HEK293 (cell line): ENCODE data around the gene DDC.

Experiments used
- CTCF ChIA-PET: fragments of 350-600 bp; formaldehyde crosslinking; extraction: SDS; loops from one replicate; lab custom pipeline; 2021; ENCODE audit warnings: antibody characterized with exemption; lab: Yijun Ruan, JAX
- POLR2A ChIA-PET: fragments of 300-600 bp; formaldehyde crosslinking; extraction: SDS; loops from one replicate; lab custom pipeline; 2020; ENCODE audit warnings: antibody characterized with exemption, inconsistent platforms; lab: Yijun Ruan, JAX
- H3K27ac ChIP-seq: fragments of 200-500 bp; sonication (Bioruptor generic); 2 replicates; pipeline ENCODE4 v1.5.1; 2014; ENCODE audit warnings: low read depth, low read length, control low read depth, inconsistent platforms; ENCODE audit errors: extremely low read depth
- H3K36me3 ChIP-seq, 2 experiments: fragments of 200-500 bp in 1 of 2; sonication (Bioruptor generic) in 1 of 2; 1 replicate in 1 of 2; 2 replicates in 1 of 2; pipeline ENCODE4 v1.5.1; 2014 to 2017; ENCODE audit warnings: inconsistent platforms in 2 of 2, low read length in 2 of 2; ENCODE audit not compliant: control insufficient read depth in 2 of 2, insufficient read depth in 1 of 2
- H3K4me1 ChIP-seq: fragments of 200-500 bp; sonication (Bioruptor generic); 2 replicates; pipeline ENCODE4 v1.5.1; 2014; ENCODE audit warnings: mild to moderate bottlenecking, low read length, inconsistent platforms; ENCODE audit not compliant: control insufficient read depth, insufficient read depth
- H3K4me3 ChIP-seq: 2 replicates; pipeline ENCODE4 v1.5.1; 2011; ENCODE audit warnings: low read depth, mild to moderate bottlenecking, control low read depth, low read length, moderate library complexity
- H3K9me3 ChIP-seq: fragments of 200-500 bp; sonication (Bioruptor generic); 2 replicates; pipeline ENCODE4 v1.5.1; 2014; ENCODE audit warnings: low read depth, low read length, inconsistent platforms; ENCODE audit not compliant: control insufficient read depth, insufficient read depth
- HIC1 ChIP-seq: fragments of 450-650 bp; formaldehyde crosslinking; IDR thresholded peaks from 2 replicates; pipeline ENCODE4 v1.5.1; 2016; ENCODE audit warnings: missing biosample characterization, missing genetic modification characterization
- OSR2 ChIP-seq: fragments of 450-650 bp; formaldehyde crosslinking; IDR thresholded peaks from 2 replicates; pipeline ENCODE4 v1.5.1; 2016; ENCODE audit warnings: missing biosample characterization, missing genetic modification characterization
- OVOL3 ChIP-seq: fragments of 450-650 bp; formaldehyde crosslinking; IDR thresholded peaks from 2 replicates; pipeline ENCODE4 v1.5.1; 2016; ENCODE audit warnings: missing biosample characterization, missing genetic modification characterization
- SETDB1 ChIP-seq: IDR thresholded peaks from one replicate; pipeline ENCODE4 v1.6.1; 2017; ENCODE audit warnings: mild to moderate bottlenecking, low read length, moderate library complexity, mixed read lengths; ENCODE audit not compliant: insufficient read length
- TRIM28 ChIP-seq: IDR thresholded peaks from 2 replicates; pipeline ENCODE4 v1.6.1; 2011; ENCODE audit warnings: low read length, control low read depth, borderline replicate concordance
- ZNF19 ChIP-seq: fragments of 450-650 bp; formaldehyde crosslinking; IDR thresholded peaks from 2 replicates; pipeline ENCODE4; 2016; ENCODE audit warnings: missing biosample characterization, missing genetic modification characterization, low read depth
- ZNF223 ChIP-seq: fragments of 450-650 bp; formaldehyde crosslinking; IDR thresholded peaks from 2 replicates; pipeline ENCODE4 v1.5.1; 2016; ENCODE audit warnings: missing biosample characterization, missing genetic modification characterization
- ZNF280C ChIP-seq: fragments of 450-650 bp; formaldehyde crosslinking; IDR thresholded peaks from 2 replicates; pipeline ENCODE4 v1.5.1; 2016; ENCODE audit warnings: missing biosample characterization, missing genetic modification characterization
- ZNF302 ChIP-seq: fragments of 450-650 bp; formaldehyde crosslinking; IDR thresholded peaks from 2 replicates; pipeline ENCODE4 v1.5.1; 2016; ENCODE audit warnings: missing biosample characterization, missing genetic modification characterization, low read depth
- ZNF423 ChIP-seq: fragments of 450-650 bp; formaldehyde crosslinking; IDR thresholded peaks from 2 replicates; pipeline ENCODE4 v1.5.1; 2016; ENCODE audit warnings: missing biosample characterization, missing genetic modification characterization
- ZNF426 ChIP-seq: fragments of 450-650 bp; formaldehyde crosslinking; IDR thresholded peaks from 2 replicates; pipeline ENCODE4 v1.5.1; 2017; ENCODE audit warnings: missing biosample characterization, missing genetic modification characterization, mild to moderate bottlenecking, inconsistent platforms, moderate library complexity
- ZNF549 ChIP-seq: fragments of 450-650 bp; IDR thresholded peaks from 2 replicates; pipeline ENCODE4 v1.5.1; 2018; ENCODE audit warnings: missing biosample characterization, missing genetic modification characterization, mild to moderate bottlenecking, inconsistent platforms, moderate library complexity
- ZNF580 ChIP-seq: fragments of 450-650 bp; formaldehyde crosslinking; IDR thresholded peaks from 2 replicates; pipeline ENCODE4 v1.5.1; 2016; ENCODE audit warnings: missing biosample characterization, missing genetic modification characterization
- ZNF621 ChIP-seq: fragments of 450-650 bp; formaldehyde crosslinking; IDR thresholded peaks from 2 replicates; pipeline ENCODE4 v1.5.1; 2017; ENCODE audit warnings: missing biosample characterization, missing genetic modification characterization
- ZNF777 ChIP-seq: fragments of 450-650 bp; formaldehyde crosslinking; IDR thresholded peaks from 2 replicates; pipeline ENCODE4 v1.5.1; 2017; ENCODE audit warnings: missing biosample characterization, missing genetic modification characterization, borderline replicate concordance
- ZNF837 ChIP-seq: fragments of 450-650 bp; formaldehyde crosslinking; IDR thresholded peaks from 2 replicates; pipeline ENCODE4 v1.5.1; 2016; ENCODE audit warnings: missing biosample characterization, missing genetic modification characterization
- ZSCAN4 ChIP-seq: fragments of 450-650 bp; formaldehyde crosslinking; IDR thresholded peaks from 2 replicates; pipeline ENCODE4 v1.5.1; 2017; ENCODE audit warnings: missing biosample characterization, missing genetic modification characterization
- TF ChIP-seq, protein P1 (sequence below): fragments of 450-650 bp; formaldehyde crosslinking; IDR thresholded peaks from 2 replicates; pipeline ENCODE4; 2016; ENCODE audit warnings: missing biosample characterization, missing genetic modification characterization
- TF ChIP-seq, protein P2 (sequence below): fragments of 450-650 bp; formaldehyde crosslinking; optimal IDR thresholded peaks from 2 replicates; pipeline ENCODE3; 2016; ENCODE audit warnings: missing biosample characterization, mild to moderate bottlenecking, missing genetic modification characterization

The DDC gene

GRCh38 chr7:50491209-50491608 is 74.0 kb downstream of the DDC start (continued):
- TF ChIP-seq ZSCAN4 (tag by site-specific recombination) (no peak), ZNF302 (tag by site-specific recombination) (no peak), ZNF580 (tag by site-specific recombination) (no peak), ZNF19 (tag by site-specific recombination) (no peak), ZNF223 (tag by site-specific recombination) (no peak), ZNF549 (tag by site-specific recombination) (no peak), OSR2 (tag by site-specific recombination) (no peak), ZNF423 (no peak), OVOL3 (no peak)
- TF ChIP-seq, protein P1, sequence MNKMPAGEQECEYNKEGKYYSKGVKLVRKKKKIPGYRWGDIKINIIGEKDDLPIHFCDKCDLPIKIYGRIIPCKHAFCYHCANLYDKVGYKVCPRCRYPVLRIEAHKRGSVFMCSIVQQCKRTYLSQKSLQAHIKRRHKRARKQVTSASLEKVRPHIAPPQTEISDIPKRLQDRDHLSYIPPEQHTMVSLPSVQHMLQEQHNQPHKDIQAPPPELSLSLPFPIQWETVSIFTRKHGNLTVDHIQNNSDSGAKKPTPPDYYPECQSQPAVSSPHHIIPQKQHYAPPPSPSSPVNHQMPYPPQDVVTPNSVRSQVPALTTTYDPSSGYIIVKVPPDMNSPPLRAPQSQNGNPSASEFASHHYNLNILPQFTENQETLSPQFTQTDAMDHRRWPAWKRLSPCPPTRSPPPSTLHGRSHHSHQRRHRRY (tag by site-specific recombination), result no peak

DNA sequence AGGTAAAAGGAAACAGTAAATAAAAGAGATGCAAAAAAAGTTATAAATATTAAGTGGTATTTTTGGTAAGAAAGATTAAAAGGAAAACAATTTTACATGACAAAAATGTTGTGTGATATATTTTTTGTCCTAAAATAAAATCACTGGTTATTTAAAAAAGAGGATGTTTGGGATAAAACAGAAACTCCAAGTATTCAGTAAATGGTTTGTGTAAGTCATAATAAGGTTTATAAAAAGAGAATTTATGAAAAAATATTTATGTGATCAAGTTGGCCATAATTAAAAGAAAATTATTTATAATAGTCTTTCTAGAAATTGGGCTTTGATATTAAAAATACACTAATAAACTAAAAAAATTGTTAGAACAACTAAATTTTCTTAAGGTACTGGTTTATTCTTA is 76.8 kb downstream of the DDC start:
- H3K4me1 ChIP-seq, result no peaks in the 10 kb centered on the region
- TF ChIP-seq SETDB1 (peak; percentile 97), ZNF423 (no peak)
- TF ChIP-seq, all 188 proteins: peak for 1
- ChIA-PET CTCF (no interaction called here), POLR2A (no interaction called here)
- H3K36me3 ChIP-seq, result no peaks in the 10 kb centered on the region
- no peak overlapping the region for H3K4me3 ChIP-seq
- no peaks in the 10 kb centered on the region for H3K9me3 ChIP-seq
- H3K27ac ChIP-seq, result no peak overlapping the region

DNA sequence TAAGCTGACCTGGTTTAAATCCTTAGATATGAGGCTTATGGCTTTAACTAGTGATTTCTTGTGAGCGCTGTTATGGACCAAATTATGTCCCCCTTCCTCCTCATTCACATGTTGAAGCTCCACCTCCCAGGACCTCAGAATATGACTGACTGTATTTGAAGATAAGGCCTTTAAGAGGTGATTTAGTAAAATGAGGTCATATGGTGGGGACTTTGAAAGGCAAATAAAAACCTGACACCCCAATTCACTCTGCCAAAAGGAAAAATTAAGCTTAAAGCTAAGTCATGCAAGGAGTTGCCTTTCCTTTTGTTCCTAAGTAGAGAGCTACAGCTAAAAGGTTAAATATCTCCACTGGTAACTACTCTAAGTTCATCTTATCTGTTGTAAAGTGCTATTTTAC is 78.7 kb downstream of the DDC start:
- TF ChIP-seq, protein P2, sequence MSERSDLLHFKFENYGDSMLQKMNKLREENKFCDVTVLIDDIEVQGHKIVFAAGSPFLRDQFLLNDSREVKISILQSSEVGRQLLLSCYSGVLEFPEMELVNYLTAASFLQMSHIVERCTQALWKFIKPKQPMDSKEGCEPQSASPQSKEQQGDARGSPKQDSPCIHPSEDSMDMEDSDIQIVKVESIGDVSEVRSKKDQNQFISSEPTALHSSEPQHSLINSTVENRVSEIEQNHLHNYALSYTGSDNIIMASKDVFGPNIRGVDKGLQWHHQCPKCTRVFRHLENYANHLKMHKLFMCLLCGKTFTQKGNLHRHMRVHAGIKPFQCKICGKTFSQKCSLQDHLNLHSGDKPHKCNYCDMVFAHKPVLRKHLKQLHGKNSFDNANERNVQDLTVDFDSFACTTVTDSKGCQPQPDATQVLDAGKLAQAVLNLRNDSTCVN, result no peak
- no peak for TF ChIP-seq TRIM28
- no peak for TF ChIP-seq ZNF777
- no peak for TF ChIP-seq ZNF426 (tag by site-specific recombination)
- no peak for TF ChIP-seq ZNF280C (tag by site-specific recombination)
- no peak for TF ChIP-seq ZNF19 (tag by site-specific recombination)
- no peak for TF ChIP-seq HIC1 (tag by site-specific recombination)
- TF ChIP-seq ZNF837, result no peak
- no peak for TF ChIP-seq ZNF621 (tag by site-specific recombination)
- CTCF ChIA-PET, result interaction anchor here (1.1 to 1.2 kb wide), 2 partner anchors 18 to 881 kb away, joined by 3 read pairs; no protein-coding TSS in a partner anchor
- H3K4me3 ChIP-seq, result no peak overlapping the region
- H3K36me3 ChIP-seq, result no peaks in the 10 kb centered on the region
- H3K4me1 ChIP-seq, result no peaks in the 10 kb centered on the region
- H3K9me3 ChIP-seq, result no peaks in the 10 kb centered on the region
- H3K27ac ChIP-seq, result no peak overlapping the region
- POLR2A ChIA-PET, result no interaction called here
